GM12801 (cell line): ENCODE results near the gene ZCCHC14.

Source experiments
- CTCF ChIP-seq: IDR thresholded peaks from one replicate; pipeline ENCODE4 v1.5.1; 2011; ENCODE audit warnings: control low read depth; ENCODE audit not compliant: insufficient read length; ENCODE audit errors: extremely low read depth

Gene ZCCHC14

DNA sequence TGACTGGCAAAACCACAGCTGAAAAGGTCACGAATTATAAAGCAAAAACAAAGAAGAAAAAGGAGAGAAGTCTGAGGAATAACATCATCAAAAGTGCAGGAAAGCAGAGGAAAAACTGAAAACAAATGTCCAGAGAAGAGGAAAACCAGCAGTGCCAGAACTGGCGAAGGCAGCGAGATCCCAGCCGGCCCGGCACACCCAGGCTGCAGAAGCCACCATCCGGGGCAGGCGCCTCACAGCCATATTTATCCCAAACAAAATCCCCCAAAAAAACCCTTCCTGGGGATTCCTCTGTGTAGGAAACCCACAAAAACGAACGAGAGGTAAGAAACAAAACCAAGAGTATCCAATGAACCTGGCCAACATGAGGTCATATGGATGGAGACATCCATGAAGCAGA is 10.6 kb downstream of the ZCCHC14 start:
- no peak for TF ChIP-seq CTCF

DNA sequence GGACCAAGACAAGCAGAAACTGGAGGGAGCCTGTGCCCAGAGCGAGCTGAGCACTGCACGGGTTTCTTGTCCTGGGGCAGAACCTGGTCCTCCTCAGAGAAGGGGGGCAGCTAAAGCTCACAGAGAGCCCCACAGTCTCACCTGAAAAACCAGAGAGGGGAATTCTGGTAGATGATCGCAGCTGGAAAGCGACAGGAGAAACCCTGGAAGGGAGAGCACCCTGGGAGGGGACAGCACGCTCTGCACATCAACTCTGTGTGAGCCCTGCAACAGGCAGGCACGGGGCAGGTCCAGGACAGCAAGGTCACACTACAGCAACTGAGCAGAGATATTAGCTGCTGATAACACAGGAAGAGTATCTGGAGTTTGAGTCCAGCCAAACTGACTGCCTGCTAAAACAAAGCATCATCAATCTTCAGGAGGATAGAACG is 18.2 kb downstream of the ZCCHC14 start:
- no peak for TF ChIP-seq CTCF

GRCh38 chr16:87474017-87474416 is 18.8 kb downstream of the ZCCHC14 start:
- no peak for TF ChIP-seq CTCF

DNA sequence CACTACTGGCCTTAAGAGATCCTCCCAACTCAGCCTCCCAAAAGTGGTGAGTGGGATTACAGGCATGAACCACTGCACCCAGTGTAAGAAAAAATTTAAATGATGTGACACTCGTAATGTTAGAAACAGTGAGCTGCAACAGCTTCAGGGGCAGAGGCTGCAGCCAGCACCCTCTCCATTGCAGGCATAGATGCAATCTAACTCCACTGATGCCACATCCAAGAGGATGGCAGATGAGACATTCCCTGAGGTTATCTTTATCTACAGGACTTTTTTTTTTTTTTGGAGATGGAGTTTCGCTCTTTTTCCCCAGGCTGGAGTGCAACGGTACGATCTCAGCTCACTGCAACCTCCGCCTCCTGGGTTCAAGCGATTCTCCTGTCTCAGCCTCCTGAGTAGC is 19.9 kb downstream of the ZCCHC14 start:
- no peak for TF ChIP-seq CTCF

DNA sequence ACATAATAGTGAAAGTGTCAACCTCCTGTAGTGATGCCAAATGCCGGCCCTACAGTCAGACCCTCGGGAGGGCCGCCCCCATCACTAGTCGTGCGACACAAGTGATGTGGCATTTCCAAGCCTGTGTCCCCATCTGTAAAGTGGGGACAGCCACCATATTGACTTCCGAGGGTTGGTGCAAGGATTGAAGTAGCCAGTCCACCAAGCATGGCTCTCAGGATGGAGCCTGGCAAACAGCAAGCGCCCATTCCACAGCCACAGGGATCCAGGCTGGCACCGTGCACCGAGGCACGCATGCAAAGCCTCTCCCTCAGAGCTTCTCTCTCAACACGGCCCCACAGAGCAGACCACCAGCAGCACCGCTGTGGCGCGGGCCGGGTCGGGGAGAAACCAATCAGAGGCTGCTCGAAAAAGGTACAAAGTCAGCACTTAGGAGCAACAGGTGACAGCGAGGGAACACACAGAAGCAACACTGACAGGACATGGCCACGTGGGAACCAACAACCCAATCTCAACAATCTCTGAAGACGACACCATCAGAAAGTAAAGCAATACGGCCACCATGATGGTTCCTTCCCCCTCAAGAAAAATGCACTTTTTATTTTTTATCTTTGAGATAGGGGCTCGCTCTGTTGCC is 20.6 kb downstream of the ZCCHC14 start:
- no peak for TF ChIP-seq CTCF

DNA sequence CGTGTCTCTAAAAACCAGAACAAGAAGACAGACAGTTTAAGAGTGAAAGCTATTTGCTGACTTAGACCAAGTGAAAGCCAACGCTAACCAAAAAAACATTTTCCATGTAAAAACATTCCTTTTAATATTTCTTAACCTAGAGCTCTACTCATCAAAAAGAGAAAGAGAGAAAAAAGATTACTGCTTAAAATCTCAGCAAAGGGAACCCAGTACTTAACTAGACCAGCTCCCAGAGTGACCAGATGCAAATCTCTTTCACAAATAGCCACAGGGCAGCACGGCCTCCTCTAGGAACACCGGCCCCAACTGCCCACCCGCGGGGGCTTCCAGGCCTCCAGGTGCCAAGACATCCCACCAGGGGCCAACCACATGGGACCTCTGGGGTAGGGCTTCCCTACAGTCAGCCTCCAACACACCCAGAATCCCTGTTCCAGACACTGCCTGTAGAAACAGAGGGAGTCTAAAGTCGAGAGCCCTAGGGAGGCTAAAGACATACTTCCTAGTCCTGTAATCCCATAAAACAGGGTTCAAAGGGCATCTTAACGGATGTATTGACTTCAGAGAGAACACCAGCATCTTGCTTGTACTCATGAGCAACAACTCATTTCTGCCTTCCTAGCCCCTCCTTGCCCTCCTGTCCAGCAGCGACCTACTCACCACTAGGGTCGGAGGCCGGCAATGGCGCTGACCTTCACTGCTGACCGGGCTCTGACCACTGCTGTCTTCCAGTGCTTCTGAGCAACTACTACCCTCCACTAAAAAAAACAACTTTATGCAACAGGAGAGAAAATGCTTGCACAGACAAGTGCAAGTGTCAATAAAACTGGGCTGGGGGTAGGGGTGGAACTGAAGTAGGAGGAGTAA is 21.3 kb downstream of the ZCCHC14 start:
- TF ChIP-seq CTCF = no peak

DNA sequence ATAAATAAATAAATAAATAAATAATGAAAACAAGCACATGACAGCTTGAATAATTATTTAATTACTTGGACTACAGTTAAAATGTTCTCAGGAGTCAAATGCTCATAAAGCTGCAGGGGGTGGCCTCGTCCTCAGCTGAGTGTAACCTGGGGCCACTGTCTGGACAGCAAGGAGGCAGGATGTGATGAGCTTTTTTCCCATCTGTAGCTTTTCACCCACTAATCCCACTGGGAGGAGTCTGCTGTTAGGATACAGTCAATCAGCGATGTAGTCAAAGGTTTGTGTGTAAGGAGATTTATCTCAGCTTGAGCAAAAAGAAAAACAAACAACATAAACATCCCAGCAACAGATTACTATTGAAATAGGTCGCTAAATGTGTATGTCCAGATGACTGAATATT is 22.5 kb downstream of the ZCCHC14 start:
- TF ChIP-seq CTCF = no peak
